Vagina (tissue), 2 donors: Measurements from ENCODE around the gene DMGDH. TPM values are rescaled to one million over a fixed set of nuclear protein-coding genes. Genes with fewer than 3 reads are reported as not detected.

Experiments
- DNase-seq, 2 donors: peaks; one replicate each; pipeline ENCODE4 v3.0.0-alpha.2; 2017; ENCODE audit errors: extremely low spot score in 2 of 2
- H3K27ac ChIP-seq: fragments of 200-600 bp; sonication (generic); one replicate; pipeline ENCODE4 v1.5.1; 2019
- H3K27me3 ChIP-seq: fragments of 200-600 bp; sonication (generic); one replicate; pipeline ENCODE4 v1.5.1; 2019
- H3K36me3 ChIP-seq, 2 donors: fragments of 200-600 bp; sonication (generic); one replicate each; pipeline ENCODE4 v1.5.1; 2017 to 2019
- H3K4me1 ChIP-seq: fragments of 200-600 bp; sonication (generic); one replicate; pipeline ENCODE4 v1.5.1; 2019
- H3K4me3 ChIP-seq, 2 donors: fragments of 200-600 bp; sonication (generic); 1 replicate in 1 of 2; 2 replicates in 1 of 2; pipeline ENCODE4 v1.5.1; 2016 to 2019
- H3K9me3 ChIP-seq: fragments of 200-600 bp; sonication (generic); one replicate; pipeline ENCODE4 v1.5.1; 2019
- CTCF ChIP-seq, 3 experiments: fragments of 450-650 bp in 2 of 3; fragments of 200-600 bp in 1 of 3; sonication (generic) in 1 of 3; IDR thresholded peaks; one replicate each; pipeline ENCODE4 v1.5.1; 2017 to 2019; ENCODE audit warnings: antibody characterized with exemption in 3 of 3, mild to moderate bottlenecking in 2 of 3, moderate library complexity in 2 of 3
- POLR2A ChIP-seq, 2 donors: fragments of 450-650 bp; IDR thresholded peaks; one replicate each; pipeline ENCODE4 v1.6.1; 2017; ENCODE audit warnings: antibody characterized with exemption in 2 of 2, mild to moderate bottlenecking in 2 of 2, moderate library complexity in 2 of 2
- POLR2AphosphoS5 ChIP-seq, 2 donors: sonication (generic); formaldehyde crosslinking; IDR thresholded peaks; one replicate each; pipeline ENCODE4 v1.9.0; 2017; ENCODE audit warnings: antibody characterized with exemption in 2 of 2, mild to moderate bottlenecking in 2 of 2, low read depth in 1 of 2; ENCODE audit not compliant: insufficient read depth in 1 of 2
- intact Hi-C: fragments of 100-400 bp; cut with DNase I; formaldehyde crosslinking; loops from one replicate; pipeline ENCODE4 v1.15.1; 2023
- total RNA-seq: library from RNA; depleted of rRNA; stranded (reverse); fragments of >200 nt; gene quantifications from one replicate; pipeline ENCODE4 v1.2.3, GENCODE V29; 2016

The DMGDH gene
- total RNA-seq, 1 donor from 2014 or later, result 4.2 TPM

- intact Hi-C loops, result no loop called here
- Histone ChIP-seq H3K27ac (no peak overlapping the region), H3K4me1 (no peaks in the 10 kb centered on the region), H3K27me3 (no peaks in the 10 kb centered on the region), H3K9me3 (no peaks in the 10 kb centered on the region), H3K36me3 (no peaks in the 10 kb centered on the region), H3K4me3 (no peak overlapping the region)
- TF ChIP-seq POLR2AphosphoS5 (IDR thresholded peaks at IDR 0.05; ENCODE audit: insufficient read depth in 1 of 2, low read depth in 1 of 2), result no peak
- no peak for DNase-seq
Measured at GRCh38 chr5:79105868-79106267, 36.4 kb upstream of the DMGDH start.

- Histone ChIP-seq H3K27ac (no peak overlapping the region), H3K4me1 (no peaks in the 10 kb centered on the region), H3K9me3 (no peaks in the 10 kb centered on the region), H3K36me3 (no peaks in the 10 kb centered on the region), H3K4me3 (no peak overlapping the region), H3K27me3 (no peaks in the 10 kb centered on the region)
- TF ChIP-seq POLR2A (IDR thresholded peaks at IDR 0.05) (no peak), POLR2AphosphoS5 (IDR thresholded peaks at IDR 0.05; ENCODE audit: insufficient read depth in 1 of 2, low read depth in 1 of 2) (no peak), CTCF (IDR thresholded peaks at IDR 0.05) (no peak)
- no peak for DNase-seq
- intact Hi-C loops, result no loop called here
Measured at GRCh38 chr5:79093762-79094161, 24.3 kb upstream of the DMGDH start.

GRCh38 chr5:79091064-79091463, 21.6 kb upstream of the DMGDH start:
- TF ChIP-seq CTCF (IDR thresholded peaks at IDR 0.05) (no peak), POLR2A (IDR thresholded peaks at IDR 0.05) (no peak), POLR2AphosphoS5 (IDR thresholded peaks at IDR 0.05; ENCODE audit: insufficient read depth in 1 of 2, low read depth in 1 of 2) (no peak)
- intact Hi-C loops, result no loop called here
- H3K36me3 ChIP-seq, result no peaks in the 10 kb centered on the region
- no peak for DNase-seq
- no peaks in the 10 kb centered on the region for H3K27me3 ChIP-seq
- no peaks in the 10 kb centered on the region for H3K9me3 ChIP-seq
- H3K4me3 ChIP-seq, result no peak overlapping the region
- no peaks in the 10 kb centered on the region for H3K4me1 ChIP-seq
- H3K27ac ChIP-seq, result no peak overlapping the region

DNA sequence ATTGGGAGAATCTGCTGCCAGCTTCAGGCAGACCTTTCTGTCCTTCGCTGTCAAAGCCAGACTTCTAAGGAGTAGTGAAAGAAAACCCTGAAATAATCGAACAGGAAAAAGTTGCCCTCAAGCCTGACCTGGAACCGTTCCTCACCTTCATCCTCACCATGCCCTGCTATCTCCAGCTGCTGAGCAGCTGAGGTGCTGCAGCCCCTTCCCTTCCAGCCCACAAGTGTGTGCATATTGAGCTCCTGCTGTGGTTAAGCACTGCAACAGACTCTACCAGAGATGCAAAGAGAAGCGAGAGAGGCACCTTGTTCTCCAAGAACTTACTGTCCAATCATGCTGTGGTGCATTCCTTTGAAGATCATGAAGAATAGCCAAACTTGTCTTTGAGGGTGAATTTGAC, 19.0 kb upstream of the DMGDH start:
- no peaks in the 10 kb centered on the region for H3K9me3 ChIP-seq
- no peak for DNase-seq
- intact Hi-C loops, result no loop called here
- no peaks in the 10 kb centered on the region for H3K36me3 ChIP-seq
- no peak overlapping the region for H3K27ac ChIP-seq
- H3K4me3 ChIP-seq, result no peak overlapping the region
- no peaks in the 10 kb centered on the region for H3K4me1 ChIP-seq
- TF ChIP-seq POLR2AphosphoS5 (IDR thresholded peaks at IDR 0.05; ENCODE audit: insufficient read depth in 1 of 2, low read depth in 1 of 2), result no peak
- H3K27me3 ChIP-seq, result no peaks in the 10 kb centered on the region

- Histone ChIP-seq H3K36me3 (no peaks in the 10 kb centered on the region), H3K27me3 (no peaks in the 10 kb centered on the region), H3K9me3 (no peaks in the 10 kb centered on the region), H3K27ac (no peak overlapping the region), H3K4me3 (no peak overlapping the region), H3K4me1 (no peaks in the 10 kb centered on the region)
- no peak for DNase-seq
- TF ChIP-seq CTCF (IDR thresholded peaks at IDR 0.05), result no peak
- no peak for TF ChIP-seq POLR2AphosphoS5 (IDR thresholded peaks at IDR 0.05; ENCODE audit: insufficient read depth in 1 of 2, low read depth in 1 of 2)
- TF ChIP-seq POLR2A (IDR thresholded peaks at IDR 0.05), result no peak
- intact Hi-C loops, result no loop called here
Measured at GRCh38 chr5:79086116-79086515, 16.6 kb upstream of the DMGDH start.

GRCh38 chr5:79081779-79082178, 12.3 kb upstream of the DMGDH start:
- intact Hi-C loops, result no loop called here
- no peak for TF ChIP-seq POLR2AphosphoS5 (IDR thresholded peaks at IDR 0.05; ENCODE audit: insufficient read depth in 1 of 2, low read depth in 1 of 2)
- Histone ChIP-seq H3K36me3 (no peaks in the 10 kb centered on the region), H3K4me3 (no peak overlapping the region), H3K27ac (no peak overlapping the region), H3K9me3 (no peaks in the 10 kb centered on the region), H3K27me3 (no peaks in the 10 kb centered on the region), H3K4me1 (no peaks in the 10 kb centered on the region)
- no peak for DNase-seq

DNA sequence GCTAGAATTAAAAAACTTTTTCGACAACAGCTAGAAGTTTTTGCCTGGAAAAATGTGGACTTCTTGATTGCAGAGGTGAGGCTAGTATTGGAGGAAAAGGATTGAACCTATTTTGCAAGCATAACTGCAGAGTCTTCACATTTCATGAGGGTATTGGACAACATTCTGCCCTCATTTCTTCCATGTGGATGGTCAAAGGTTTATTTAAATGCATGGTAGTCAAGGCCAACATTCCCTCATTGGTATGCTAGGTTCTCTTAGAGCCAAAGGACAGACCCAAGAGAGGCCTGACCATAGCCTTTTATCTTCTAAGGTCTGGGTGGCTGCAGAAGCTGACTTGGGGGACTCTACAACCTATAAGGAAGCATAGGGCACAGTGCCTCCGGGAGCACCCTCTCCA, 11.3 kb upstream of the DMGDH start:
- Histone ChIP-seq H3K4me1 (no peaks in the 10 kb centered on the region), H3K27ac (no peak overlapping the region), H3K4me3 (no peak overlapping the region), H3K27me3 (no peaks in the 10 kb centered on the region), H3K9me3 (no peaks in the 10 kb centered on the region), H3K36me3 (no peaks in the 10 kb centered on the region)
- DNase-seq, result no peak
- TF ChIP-seq POLR2A (IDR thresholded peaks at IDR 0.05), result no peak
- no peak for TF ChIP-seq POLR2AphosphoS5 (IDR thresholded peaks at IDR 0.05; ENCODE audit: insufficient read depth in 1 of 2, low read depth in 1 of 2)
- TF ChIP-seq CTCF (IDR thresholded peaks at IDR 0.05), result no peak
- intact Hi-C loops, result no loop called here
